GM12864 (cell line): ENCODE data around the gene FOXJ3.

ENCODE experiments used
- DNase-seq: peaks from one replicate; pipeline ENCODE4 v3.0.0-alpha.2; 2011; ENCODE audit warnings: low read depth
- H3K4me3 ChIP-seq: 2 replicates; pipeline ENCODE4 v1.5.1; 2011; ENCODE audit warnings: mild to moderate bottlenecking, low read depth, low read length, control low read depth
- TF ChIP-seq, protein P1 (sequence below): IDR thresholded peaks from 2 replicates; pipeline ENCODE4 v1.5.1; 2011; ENCODE audit warnings: low read depth, mild to moderate bottlenecking, moderate library complexity, low read length, control low read depth, inconsistent platforms; ENCODE audit errors: missing control alignments

FOXJ3 gene

DNA sequence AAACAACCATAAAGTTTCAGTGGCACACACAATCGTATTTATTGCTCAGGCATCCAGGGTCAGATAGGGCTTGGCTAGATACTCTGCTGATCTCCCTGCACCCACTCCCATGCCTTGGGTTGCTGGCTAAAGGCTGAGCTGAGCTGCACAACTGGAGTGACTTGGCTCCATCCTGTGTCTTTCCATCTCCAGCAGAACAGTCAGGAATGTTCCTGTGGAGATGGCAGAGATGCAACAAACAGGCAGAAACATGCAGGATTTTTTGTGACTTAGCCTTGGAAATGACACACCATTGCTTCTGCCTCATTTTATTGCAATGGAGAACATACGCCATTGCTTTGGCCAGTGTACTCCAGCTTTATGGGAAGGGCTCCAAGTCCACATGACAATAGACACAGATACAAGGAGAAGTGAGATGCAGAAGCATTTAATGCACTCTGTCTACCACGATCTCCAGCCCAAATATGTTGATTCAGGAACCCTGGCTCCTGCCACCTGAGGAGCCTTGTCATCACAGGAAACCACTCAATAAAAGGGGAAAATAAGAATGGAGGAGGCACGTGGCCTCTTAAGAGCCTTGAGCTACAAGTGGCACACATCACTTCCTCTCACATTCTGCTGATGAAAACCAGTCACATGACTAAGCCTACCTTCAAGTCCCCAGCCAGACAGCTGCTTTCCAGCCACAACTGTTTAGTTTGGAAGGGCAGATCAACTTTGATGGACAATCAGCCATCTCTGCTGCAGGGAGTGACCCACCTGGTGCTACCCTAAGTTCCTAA is 191.9 kb downstream of the FOXJ3 start:
- no peak overlapping the region for H3K4me3 ChIP-seq
- DNase-seq: no peak

DNA sequence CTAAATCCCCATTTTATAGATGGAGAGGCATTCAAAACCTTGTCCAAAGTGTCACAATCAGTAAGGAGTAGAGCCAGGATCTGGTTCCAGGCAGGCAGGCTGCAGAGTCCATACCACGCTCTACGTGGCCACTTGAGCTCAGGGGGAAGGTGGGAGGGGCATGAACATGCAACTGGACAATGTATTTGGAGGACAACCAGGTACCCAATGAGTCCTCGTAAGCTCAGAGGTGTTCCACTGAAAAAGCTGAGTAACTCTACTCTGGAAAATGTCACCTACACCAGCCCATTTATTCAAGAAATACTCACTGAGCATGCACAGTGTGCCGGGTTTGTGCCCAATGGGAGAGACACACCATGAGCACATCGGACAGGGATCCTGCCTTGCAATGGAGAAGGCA is 193.1 kb downstream of the FOXJ3 start:
- DNase-seq: no peak
- TF ChIP-seq, protein P1, sequence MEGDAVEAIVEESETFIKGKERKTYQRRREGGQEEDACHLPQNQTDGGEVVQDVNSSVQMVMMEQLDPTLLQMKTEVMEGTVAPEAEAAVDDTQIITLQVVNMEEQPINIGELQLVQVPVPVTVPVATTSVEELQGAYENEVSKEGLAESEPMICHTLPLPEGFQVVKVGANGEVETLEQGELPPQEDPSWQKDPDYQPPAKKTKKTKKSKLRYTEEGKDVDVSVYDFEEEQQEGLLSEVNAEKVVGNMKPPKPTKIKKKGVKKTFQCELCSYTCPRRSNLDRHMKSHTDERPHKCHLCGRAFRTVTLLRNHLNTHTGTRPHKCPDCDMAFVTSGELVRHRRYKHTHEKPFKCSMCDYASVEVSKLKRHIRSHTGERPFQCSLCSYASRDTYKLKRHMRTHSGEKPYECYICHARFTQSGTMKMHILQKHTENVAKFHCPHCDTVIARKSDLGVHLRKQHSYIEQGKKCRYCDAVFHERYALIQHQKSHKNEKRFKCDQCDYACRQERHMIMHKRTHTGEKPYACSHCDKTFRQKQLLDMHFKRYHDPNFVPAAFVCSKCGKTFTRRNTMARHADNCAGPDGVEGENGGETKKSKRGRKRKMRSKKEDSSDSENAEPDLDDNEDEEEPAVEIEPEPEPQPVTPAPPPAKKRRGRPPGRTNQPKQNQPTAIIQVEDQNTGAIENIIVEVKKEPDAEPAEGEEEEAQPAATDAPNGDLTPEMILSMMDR: no peak
- H3K4me3 ChIP-seq: no peak overlapping the region

More for the DNA sequence above, 191.9 kb downstream of the FOXJ3 start:
- TF ChIP-seq, protein P1: no peak

DNA sequence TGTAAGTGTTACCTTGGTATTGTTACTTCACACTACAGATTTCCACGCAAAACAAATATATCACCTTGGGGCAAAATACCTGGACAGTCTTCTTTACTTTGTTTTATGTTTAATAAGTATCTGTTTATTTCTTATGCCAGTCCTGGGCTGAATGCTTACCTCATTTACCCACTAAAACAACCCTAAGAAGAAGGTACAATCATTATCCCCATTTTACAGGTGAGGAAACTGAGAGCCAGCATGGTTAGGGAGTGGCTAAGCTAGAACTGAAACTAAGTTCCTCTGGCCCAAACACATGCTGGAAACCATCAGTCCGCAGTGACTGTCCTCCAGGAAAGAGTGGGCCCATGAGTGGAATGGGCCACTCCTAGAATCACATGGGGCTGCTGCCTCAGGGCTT is 194.8 kb downstream of the FOXJ3 start:
- no peak overlapping the region for H3K4me3 ChIP-seq
- TF ChIP-seq, protein P1: no peak
- DNase-seq: no peak

DNA sequence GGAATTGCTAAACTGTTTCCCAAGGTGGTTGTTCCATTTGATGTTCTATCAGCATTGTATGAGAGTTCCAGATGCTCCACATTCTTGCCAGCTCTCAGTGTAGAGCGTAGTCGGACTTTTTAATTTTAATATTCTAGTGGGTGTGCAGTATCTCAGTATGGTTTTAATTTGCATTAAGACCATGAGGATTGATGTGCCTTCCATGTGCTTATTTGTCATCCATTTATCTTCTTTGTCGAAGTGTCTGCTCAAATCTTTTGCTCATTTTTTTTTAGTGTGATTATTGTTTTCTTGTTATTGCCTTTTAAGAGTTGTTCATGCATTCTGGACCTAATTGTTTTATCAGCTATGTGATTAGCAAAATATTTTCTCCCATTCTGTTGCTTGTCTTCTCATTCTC is 195.6 kb downstream of the FOXJ3 start:
- DNase-seq: no peak
- no peak overlapping the region for H3K4me3 ChIP-seq
- TF ChIP-seq, protein P1: no peak

DNA sequence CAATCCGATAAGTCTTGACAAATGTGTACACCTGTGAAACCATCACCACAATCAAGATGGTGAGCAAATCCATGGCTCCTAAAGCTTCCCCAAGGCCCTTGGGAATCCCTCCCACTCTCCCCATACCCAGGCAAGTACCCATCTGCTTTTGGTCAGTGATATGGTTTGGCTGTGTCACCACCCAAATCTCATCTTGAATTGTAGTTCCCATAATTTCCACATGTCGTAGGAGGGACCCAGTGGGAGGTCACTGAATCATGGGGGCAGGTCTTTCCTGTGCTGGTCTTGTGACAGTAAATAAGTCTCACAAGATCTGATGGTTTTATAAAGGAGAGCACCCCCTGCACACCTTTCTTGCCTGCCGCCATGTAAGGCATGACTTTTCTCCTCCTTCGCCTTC is 196.4 kb downstream of the FOXJ3 start:
- TF ChIP-seq, protein P1: no peak
- H3K4me3 ChIP-seq: no peak overlapping the region
- DNase-seq: no peak

DNA sequence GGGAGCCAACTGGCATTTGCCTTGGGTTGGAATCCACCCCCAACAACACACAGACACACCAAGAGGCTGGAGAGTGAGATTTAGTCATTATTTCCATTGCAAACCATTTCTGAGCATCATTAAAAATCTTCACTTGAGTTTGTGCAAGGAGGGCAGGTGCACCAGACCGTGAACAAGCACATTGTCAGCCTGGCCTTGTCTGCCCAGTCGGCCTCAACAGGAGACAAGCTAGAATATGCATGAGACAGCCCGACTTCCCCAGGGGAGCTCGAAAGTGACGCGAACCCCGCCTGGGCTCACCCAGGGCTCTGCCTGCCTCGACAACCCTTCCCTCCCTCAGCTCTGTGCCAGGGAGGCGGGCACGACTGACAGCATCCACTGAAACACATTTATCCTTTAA is 197.3 kb downstream of the FOXJ3 start:
- DNase-seq: no peak
- no peak overlapping the region for H3K4me3 ChIP-seq
- TF ChIP-seq, protein P1: no peak

DNA sequence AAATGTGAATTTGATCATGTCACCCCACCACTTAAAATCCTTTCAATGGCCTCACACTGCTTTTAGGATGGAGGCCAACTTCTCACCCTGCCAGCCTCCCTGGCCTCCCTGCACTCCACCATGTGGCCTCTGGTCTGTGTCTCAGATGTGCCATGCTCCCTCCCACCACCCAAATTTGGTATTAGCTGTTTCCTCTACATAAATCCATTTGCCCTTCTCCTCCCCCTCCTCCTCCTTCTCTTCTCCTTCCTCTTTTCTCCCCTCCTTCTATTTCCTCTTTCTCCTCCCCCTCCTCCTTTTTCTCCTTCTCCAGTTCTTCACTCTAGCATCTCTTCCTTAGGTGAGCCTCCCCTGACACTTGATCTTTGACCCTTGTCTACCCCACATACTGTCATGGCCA is 198.6 kb downstream of the FOXJ3 start:
- no peak overlapping the region for H3K4me3 ChIP-seq
- TF ChIP-seq, protein P1: no peak
- DNase-seq: no peak
